ENCODE results near the gene SLC27A5. TPM values are rescaled to one million over a fixed set of nuclear protein-coding genes. Genes with fewer than 3 reads are reported as not detected.

SLC27A5 gene
- total RNA-seq, 4 donors from 2014 or later = 2.0 to 9.1 (median 4.6) TPM

GRCh38 chr19:58538257-58539168 lies 26.7 kb upstream of the SLC27A5 start:
- Histone ChIP-seq H3K4me3 (peak overlapping the region; percentile 27 to 36 (median 34)), H3K9me3 (no peaks in the 10 kb centered on the region), H3K27ac (peak overlapping the region in 1 of 4 donors; percentile 14), H3K27me3 (peaks cover 0 to 17% (median 16%) of the 10 kb centered on the region in 3 donors), H3K36me3 (no peaks in the 10 kb centered on the region), H3K4me1 (peaks cover 4 to 6% of the 10 kb centered on the region in 2 donors)
- no peak for ATAC-seq
- intact Hi-C loops (cut with DNase I; ENCODE audit: low total_unique reads) (no loop called here), in situ Hi-C loops (cut with MboI; ENCODE audit: low sequenced_read_pairs in 4 of 4) (no loop called here)
- TF ChIP-seq POLR2A (IDR thresholded peaks at IDR 0.05) (no peak), CTCF (IDR thresholded peaks at IDR 0.05 in 4 of 5, conservative IDR thresholded peaks at IDR 0.05 in 1 of 5) (no peak)
- no peak for DNase-seq

GRCh38 chr19:58536852-58537798 lies 25.3 kb upstream of the SLC27A5 start:
- H3K27me3 ChIP-seq = peaks cover 0 to 17% (median 16%) of the 10 kb centered on the region in 3 donors
- intact Hi-C loops (cut with DNase I; ENCODE audit: low total_unique reads) (no loop called here), in situ Hi-C loops (cut with MboI; ENCODE audit: low sequenced_read_pairs in 4 of 4) (no loop called here)
- no peak for ATAC-seq
- H3K27ac ChIP-seq = no peak overlapping the region
- TF ChIP-seq POLR2A (IDR thresholded peaks at IDR 0.05) = no peak
- TF ChIP-seq CTCF (IDR thresholded peaks at IDR 0.05 in 4 of 5, conservative IDR thresholded peaks at IDR 0.05 in 1 of 5) = no peak
- H3K9me3 ChIP-seq = no peaks in the 10 kb centered on the region
- peaks cover 0 to 6% of the 10 kb centered on the region in 2 donors for H3K4me1 ChIP-seq
- DNase-seq = no peak
- no peak overlapping the region for H3K4me3 ChIP-seq
- no peaks in the 10 kb centered on the region for H3K36me3 ChIP-seq

- H3K36me3 ChIP-seq = no peaks in the 10 kb centered on the region
- peaks cover 0 to 6% of the 10 kb centered on the region in 2 donors for H3K4me1 ChIP-seq
- H3K9me3 ChIP-seq = no peaks in the 10 kb centered on the region
- TF ChIP-seq POLR2A (IDR thresholded peaks at IDR 0.05) (no peak), CTCF (IDR thresholded peaks at IDR 0.05 in 4 of 5, conservative IDR thresholded peaks at IDR 0.05 in 1 of 5) (no peak)
- no peak overlapping the region for H3K27ac ChIP-seq
- no peak overlapping the region for H3K4me3 ChIP-seq
- intact Hi-C loops (cut with DNase I; ENCODE audit: low total_unique reads) (no loop called here), in situ Hi-C loops (cut with MboI; ENCODE audit: low sequenced_read_pairs in 4 of 4) (no loop called here)
- peaks cover 2 to 19% (median 17%) of the 10 kb centered on the region in 3 donors for H3K27me3 ChIP-seq
- no peak for ATAC-seq
- no peak for DNase-seq
Observed at GRCh38 chr19:58535857-58536256, 24.1 kb upstream of the SLC27A5 start.

GRCh38 chr19:58531034-58531840 lies 19.4 kb upstream of the SLC27A5 start:
- Histone ChIP-seq H3K9me3 (no peaks in the 10 kb centered on the region), H3K36me3 (no peaks in the 10 kb centered on the region), H3K27me3 (peaks cover 0 to 3% (median 2%) of the 10 kb centered on the region in 3 donors), H3K4me1 (no peaks in the 10 kb centered on the region), H3K4me3 (no peak overlapping the region), H3K27ac (no peak overlapping the region)
- DNase-seq = no peak
- in situ Hi-C loops (cut with MboI; ENCODE audit: low sequenced_read_pairs in 4 of 4) = no loop called here
- intact Hi-C loops (cut with DNase I; ENCODE audit: low total_unique reads) = no loop called here
- ATAC-seq = no peak
- no peak for TF ChIP-seq POLR2A (IDR thresholded peaks at IDR 0.05)
- TF ChIP-seq CTCF (IDR thresholded peaks at IDR 0.05 in 4 of 5, conservative IDR thresholded peaks at IDR 0.05 in 1 of 5) = no peak

Measured in gastrocnemius medialis (tissue), 4 donors.